Amygdala (tissue), 56 donors: ENCODE data around the gene RBFOX2.
"Not testable (repeated sequence)": the region's sequence is repeated elsewhere in the genome, so short reads cannot be mapped to it uniquely, and the experiment has no call there.

Experiments used
- DNase-seq, 56 donors: peaks; one replicate each; lab custom pipeline; 2025; lab: John Stamatoyannopoulos, UW

RBFOX2 gene

DNA sequence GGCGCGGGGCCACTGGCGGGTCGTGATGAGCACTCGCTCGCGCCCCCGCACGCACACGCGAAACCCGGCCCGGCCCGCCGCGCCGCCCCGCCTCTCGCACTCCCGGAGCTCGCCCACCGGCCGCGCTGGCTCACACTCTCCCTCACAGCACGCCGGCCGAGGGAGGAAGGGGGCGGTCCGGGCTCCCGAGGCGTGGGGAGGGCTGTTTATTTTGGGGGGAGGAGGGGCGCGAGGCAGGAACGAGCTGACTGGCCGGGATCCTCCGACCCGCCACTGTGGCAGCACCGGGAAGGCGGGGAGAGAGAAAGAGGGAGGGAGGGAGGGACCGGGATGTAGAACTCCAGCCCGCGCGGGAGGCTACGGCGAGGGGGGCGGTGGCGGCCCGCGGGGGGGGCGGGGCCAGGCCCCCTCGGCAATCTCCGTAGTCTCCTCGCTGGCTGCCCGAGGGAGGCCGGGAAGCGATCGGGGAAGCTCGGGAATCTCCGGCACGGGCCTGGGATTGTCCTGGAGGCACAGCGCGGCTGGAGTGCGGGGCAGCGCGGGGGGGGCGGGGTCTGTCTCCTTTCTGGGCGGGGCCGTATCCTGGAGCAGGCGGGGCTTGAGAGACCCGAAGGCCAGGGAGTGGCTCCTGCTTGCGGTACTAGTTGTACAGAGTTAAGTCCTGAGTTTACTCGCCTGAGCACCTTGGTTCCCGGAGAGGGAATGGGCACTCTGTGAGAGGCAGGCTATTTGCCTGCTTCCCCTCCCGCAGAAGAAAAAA, at the start of gene RBFOX2:
Gene RBFOX2, minus strand, starts transcription at position 179 of the 760 bp plus-strand sequence. CDS start 399 bp downstream, outside the sequence.
- peak; percentile 46 to 99 (median 90) for DNase-seq

DNA sequence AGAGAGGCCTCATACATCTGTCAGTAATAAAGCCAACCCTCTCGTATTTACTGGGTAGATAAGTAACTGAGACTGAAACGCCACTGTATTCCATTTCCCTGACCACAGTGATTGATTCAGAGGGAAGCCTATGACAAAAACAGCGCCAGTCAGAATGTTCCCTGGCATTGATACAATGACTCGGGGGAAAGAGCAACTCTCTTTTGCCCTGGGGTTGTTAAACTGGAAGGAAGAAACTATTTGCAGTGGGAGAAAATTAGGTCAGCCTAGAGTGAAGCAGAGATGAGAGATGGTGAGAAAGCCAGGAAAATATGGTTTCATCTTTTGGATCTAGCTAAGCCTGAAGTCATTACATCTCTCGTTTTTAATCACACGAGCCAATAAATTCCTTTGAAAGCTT, 48.6 kb upstream of the RBFOX2 start:
- DNase-seq, result peak in 2 of 56 donors; percentile 3 to 4

- DNase-seq, result no peak
Observed at GRCh38 chr22:36075724-36076123, 47.1 kb upstream of the RBFOX2 start.

GRCh38 chr22:36075230-36075629, 46.6 kb upstream of the RBFOX2 start:
- DNase-seq, result no peak

GRCh38 chr22:36073476-36073875, 44.9 kb upstream of the RBFOX2 start:
- DNase-seq, result no peak

GRCh38 chr22:36070645-36071044, 42.0 kb upstream of the RBFOX2 start:
- not testable (repeated sequence) for DNase-seq

GRCh38 chr22:36069368-36069767, 40.7 kb upstream of the RBFOX2 start:
- DNase-seq, result no peak

GRCh38 chr22:36068776-36069344, 40.2 kb upstream of the RBFOX2 start:
- no peak for DNase-seq

- DNase-seq, result no peak
Observed at GRCh38 chr22:36067235-36067558, 38.6 kb upstream of the RBFOX2 start.

DNA sequence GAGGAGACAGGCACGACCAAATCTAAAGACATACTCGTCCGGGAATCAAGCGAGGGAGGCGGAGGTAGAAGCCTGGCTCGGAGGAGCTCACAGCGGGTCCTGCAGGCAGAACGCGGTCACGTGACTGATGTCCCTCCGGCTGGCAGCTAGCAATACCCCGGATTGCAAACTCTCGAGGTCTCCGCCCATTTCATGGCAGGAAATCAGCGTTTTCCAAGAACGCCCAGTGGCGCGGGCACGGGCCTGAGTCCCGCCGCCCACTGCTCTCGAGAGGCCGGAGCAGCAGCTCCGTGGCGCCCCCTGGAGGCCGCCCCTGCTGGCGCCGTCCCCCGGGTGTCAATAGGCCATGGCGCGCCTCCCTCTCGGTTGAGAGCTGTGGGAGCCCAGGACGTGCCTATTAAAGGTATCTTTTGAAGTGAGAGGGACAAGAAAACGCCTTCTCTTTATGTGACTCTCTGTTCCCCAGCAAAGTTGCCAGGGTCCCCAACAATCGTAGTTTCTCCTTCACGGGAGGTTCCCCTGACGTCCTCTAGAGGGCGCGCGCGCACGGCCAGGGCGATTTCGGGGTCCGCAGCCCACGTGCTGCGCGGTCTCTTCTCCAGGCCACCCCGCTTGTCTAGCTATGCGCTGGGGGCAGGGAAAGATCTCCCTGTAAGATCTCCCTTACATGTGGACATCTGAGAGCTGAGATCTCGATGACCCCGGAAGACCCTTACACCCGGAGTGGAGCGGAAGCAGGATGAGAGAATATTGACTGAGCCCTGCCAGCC, 37.3 kb upstream of the RBFOX2 start:
- peak; percentile 26 to 95 (median 78) for DNase-seq

- DNase-seq, result peak in 3 of 56 donors; percentile 20 to 58 (median 54)
Observed at GRCh38 chr22:36065462-36065774, 36.8 kb upstream of the RBFOX2 start.

DNA sequence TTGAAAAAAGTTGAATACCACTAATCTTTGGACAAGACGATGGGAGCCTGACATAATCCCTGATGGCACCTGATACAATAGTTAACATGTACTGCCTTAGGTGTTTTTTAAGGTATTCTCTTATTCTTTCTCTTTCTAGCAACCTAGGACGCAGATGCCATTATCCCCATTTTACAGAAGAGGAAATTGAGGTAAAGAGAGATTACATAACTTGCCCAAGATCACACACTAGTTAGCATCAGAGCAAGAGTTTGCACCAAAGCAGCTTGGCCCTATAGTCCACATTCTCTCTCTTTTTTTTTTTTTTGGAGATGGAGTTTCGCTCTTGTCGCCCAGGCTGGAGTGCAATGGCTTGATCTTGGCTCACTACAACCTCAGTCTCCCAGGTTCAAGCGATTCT, 35.7 kb upstream of the RBFOX2 start:
- no peak for DNase-seq

- no peak for DNase-seq
Observed at GRCh38 chr22:36056980-36057379, 28.4 kb upstream of the RBFOX2 start.

DNA sequence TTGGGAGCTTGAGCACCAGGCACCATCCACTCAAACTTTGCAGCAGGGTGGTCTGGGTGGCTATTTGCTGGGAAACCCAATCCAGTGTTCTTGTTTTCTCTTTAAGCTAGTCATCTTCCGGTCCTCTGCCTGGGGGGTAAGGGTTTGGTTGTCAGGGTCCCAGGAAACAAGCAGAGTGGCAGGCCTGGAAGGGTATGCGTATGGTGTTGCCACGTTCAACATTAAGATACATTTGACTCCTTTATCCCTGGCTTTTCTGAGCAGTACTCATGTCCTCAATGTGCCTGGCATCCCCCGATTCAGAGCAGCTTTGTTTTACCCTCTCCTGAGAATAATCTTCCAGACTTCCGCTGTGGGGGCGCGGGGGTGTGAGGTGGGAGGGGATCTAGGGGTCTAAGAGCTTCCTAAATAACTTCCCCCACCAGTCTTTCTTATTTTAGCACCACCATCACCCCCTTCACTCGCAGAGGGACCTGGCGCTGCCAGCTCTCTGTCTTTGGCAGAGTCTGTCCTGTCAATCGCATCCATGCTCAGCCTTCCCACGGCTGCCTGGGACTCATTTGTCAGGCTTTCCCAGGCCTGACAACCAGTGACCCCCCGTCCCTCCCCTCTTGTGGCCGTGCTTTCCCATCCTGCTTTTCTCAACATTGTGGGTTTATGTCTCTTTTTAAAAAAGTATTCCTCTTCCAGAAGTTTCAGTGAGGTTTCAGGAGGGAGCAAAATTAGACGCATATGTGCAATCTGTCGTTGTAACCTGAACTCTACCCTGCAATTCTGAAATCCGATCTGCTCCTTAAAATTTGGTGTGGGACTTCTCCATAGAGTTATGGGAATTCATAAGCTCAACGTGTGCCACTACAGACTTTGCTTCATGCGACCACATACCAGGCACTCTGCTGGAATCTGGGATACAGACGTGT, 27.0 kb upstream of the RBFOX2 start:
- peak in 2 of 56 donors; percentile 3 to 7 for DNase-seq

GRCh38 chr22:36054446-36054845, 25.8 kb upstream of the RBFOX2 start:
- not testable (repeated sequence) for DNase-seq

DNA sequence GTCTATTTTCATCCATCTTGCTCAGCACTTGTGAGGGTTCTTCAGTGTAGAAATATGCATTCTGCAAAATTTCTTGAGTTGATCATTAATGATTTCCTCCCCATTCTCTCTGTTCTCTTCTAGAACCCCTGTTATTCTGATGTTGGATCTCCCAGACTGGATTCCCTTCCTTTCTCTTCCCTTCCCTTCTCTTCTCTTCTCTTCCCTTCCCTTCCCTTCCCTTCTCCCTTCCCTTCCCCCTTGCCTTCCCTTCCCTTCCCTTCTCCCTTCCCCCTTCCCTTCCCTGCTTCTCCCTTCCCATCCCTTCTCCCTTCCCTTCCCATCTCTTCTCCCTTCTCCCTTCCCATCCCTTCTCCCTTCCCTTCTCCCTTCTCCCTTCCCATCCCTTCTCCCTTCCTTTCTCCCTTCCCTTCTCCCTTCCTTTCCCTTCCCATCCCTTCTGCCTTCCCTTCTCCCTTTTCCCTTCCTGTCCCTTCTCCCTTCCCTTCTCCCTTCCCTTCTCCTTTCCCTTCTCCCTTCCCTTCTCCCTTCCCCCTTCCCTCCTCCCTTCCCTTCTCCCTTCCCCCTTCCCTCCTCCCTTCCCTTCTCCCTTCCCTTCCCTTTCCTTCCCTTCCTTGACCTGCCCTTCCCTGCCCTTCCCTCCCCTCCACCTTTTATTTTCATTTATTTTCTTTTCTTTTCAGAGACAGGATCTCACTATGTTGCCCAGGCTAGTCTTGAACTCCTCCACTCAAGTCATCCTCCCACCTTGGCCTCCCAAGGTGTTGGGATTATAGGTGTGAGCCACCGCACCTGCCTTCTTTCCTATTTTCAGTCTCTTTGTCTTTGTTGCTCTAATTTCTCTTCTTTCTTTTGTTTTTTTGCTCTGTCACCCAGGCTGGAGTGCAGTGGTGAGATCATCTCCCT, 24.9 kb upstream of the RBFOX2 start:
- DNase-seq, result no peak

GRCh38 chr22:36052505-36052941, 23.9 kb upstream of the RBFOX2 start:
- DNase-seq, result no peak

GRCh38 chr22:36049678-36049997, 21.0 kb upstream of the RBFOX2 start:
- DNase-seq, result no peak

- no peak for DNase-seq
Observed at GRCh38 chr22:36048911-36049677, 20.5 kb upstream of the RBFOX2 start.
